ENCODE results near the gene FAM98A. TPM values are rescaled to one million over a fixed set of nuclear protein-coding genes. Genes with fewer than 3 reads are reported as not detected.

Gene FAM98A
- total and polyA plus RNA-seq, 10 of the 15 experiments (the other 5 are each of a cell fraction or from before 2014, with no cell fraction given): 29.7 to 231 (median 80.2) TPM

- no peak for TF ChIP-seq SREBF1 (IDR thresholded peaks at IDR 0.05; ENCODE audit: low read length)
- TF ChIP-seq HDAC2 (IDR thresholded peaks at IDR 0.05): no peak
- no peak for TF ChIP-seq PAX8 (IDR thresholded peaks at IDR 0.05)
- no peak for TF ChIP-seq SPI1 (IDR thresholded peaks at IDR 0.05; ENCODE audit: borderline replicate concordance, insufficient read depth, low read depth, low read length)
Measured at GRCh38 chr2:33603416-33603815, 4.3 kb upstream of the FAM98A start (continued).

- H3K27ac ChIP-seq (ENCODE audit: control insufficient read depth, insufficient read depth): no peak overlapping the region
- H3K4me3 ChIP-seq: no peak overlapping the region
- DNase-seq (ENCODE audit: low read depth, low spot score) (no peak), ATAC-seq (no peak), FAIRE-seq (no peak)
- ChIA-PET POLR2A (no interaction called here), CTCF (interaction anchor here (2.2 kb wide), 1 partner anchor 19 kb away, joined by 10 read pairs; no protein-coding TSS in a partner anchor), SMC1A (ENCODE audit: uncharacterized antibody, unreplicated experiment) (interaction anchor here (1.2 kb wide), 1 partner anchor 12 kb away, joined by 3 read pairs; no protein-coding TSS in a partner anchor), RAD21 (ENCODE audit: unreplicated experiment) (interaction anchor here (0.8 kb wide), 1 partner anchor 15 kb away, joined by 3 read pairs; no protein-coding TSS in a partner anchor)
- no peak overlapping the region for H3K9ac ChIP-seq (ENCODE audit: control insufficient read depth, insufficient read depth, low read length)
- TF ChIP-seq CREB1 (IDR thresholded peaks at IDR 0.05; ENCODE audit: low read depth) (no peak), IRF3 (IDR thresholded peaks at IDR 0.05) (no peak), RAD51 (IDR thresholded peaks at IDR 0.05) (no peak), SUZ12 (IDR thresholded peaks at IDR 0.05; ENCODE audit: unreplicated experiment) (no peak), POLR2AphosphoS5 (IDR thresholded peaks at IDR 0.05; ENCODE audit: low read length) (no peak), JUND (IDR thresholded peaks at IDR 0.05; ENCODE audit: low read depth, low read length) (no peak), LARP7 (IDR thresholded peaks at IDR 0.05) (no peak), RAD21 (IDR thresholded peaks at IDR 0.05; ENCODE audit: insufficient read depth, low read depth, low read length) (no peak), HDGF (IDR thresholded peaks at IDR 0.05) (no peak), POU2F2 (IDR thresholded peaks at IDR 0.05; ENCODE audit: borderline replicate concordance, low read depth, low read length) (no peak)
- no peak overlapping the region for H2AFZ ChIP-seq (ENCODE audit: control insufficient read depth, low read depth, low read length)
- H3K4me1 ChIP-seq (ENCODE audit: control insufficient read depth, insufficient read depth, low read length): no peaks in the 10 kb centered on the region
- H3K27me3 ChIP-seq (replicated peaks in 1 of 2; ENCODE audit: control insufficient read depth in 2 of 2, insufficient read depth in 2 of 2, low read length in 1 of 2): no peaks in the 10 kb centered on the region
- 82% methylated on average over 6 of the region's 6 CpGs for WGBS (ENCODE audit: insufficient coverage, insufficient replicate concordance, low lambda C conversion rate, missing lambda C conversion rate)
- H3K4me2 ChIP-seq (ENCODE audit: control insufficient read depth, insufficient read depth): no peak overlapping the region
- no peaks in the 10 kb centered on the region for H4K20me1 ChIP-seq (ENCODE audit: control insufficient read depth, insufficient read depth)
- peaks cover 18% of the 10 kb centered on the region for H3K79me2 ChIP-seq (ENCODE audit: control insufficient read depth, insufficient read depth, low read length)
- in situ Hi-C loops (cut with MboI) (no loop called here), intact Hi-C loops (cut with micrococcal nuclease; ENCODE audit: unreplicated experiment) (no loop called here)
- no TSS peak for BruUV-seq (replicated peaks)
- H3K9me3 ChIP-seq (replicated peaks; ENCODE audit: control insufficient read depth, insufficient read depth, low read length): no peaks in the 10 kb centered on the region
- H3K36me3 ChIP-seq (ENCODE audit: control insufficient read depth in 2 of 2, insufficient read depth in 2 of 2, low read length in 1 of 2): no peaks in the 10 kb centered on the region
Measured at GRCh38 chr2:33602201-33602830, 3.2 kb upstream of the FAM98A start.
